Spinal cord (tissue), 10 donors: Measurements from ENCODE around the gene KANSL3. TPM values are rescaled to one million over a fixed set of nuclear protein-coding genes. Genes with fewer than 3 reads are reported as not detected.
"Not testable (repeated sequence)": the region's sequence is repeated elsewhere in the genome, so short reads cannot be mapped to it uniquely, and the experiment has no call there.

Experiments used
- DNase-seq, 6 donors: peaks; one replicate each; pipeline versions ENCODE4 v3.0.0 to v3.0.0-alpha.2; 2013 to 2015; ENCODE audit warnings: low spot score in 6 of 6, low read depth in 4 of 6
- H3K27ac ChIP-seq: one replicate; pipeline ENCODE4 v1.5.1; 2013; ENCODE audit warnings: low read depth, low read length, control low read depth
- H3K27me3 ChIP-seq: one replicate; pipeline ENCODE4 v1.6.1; 2013; ENCODE audit warnings: low read length; ENCODE audit not compliant: control insufficient read depth, insufficient read depth
- H3K36me3 ChIP-seq: one replicate; pipeline ENCODE4 v1.6.1; 2013; ENCODE audit warnings: low read length; ENCODE audit not compliant: control insufficient read depth, insufficient read depth
- H3K4me1 ChIP-seq: one replicate; pipeline ENCODE4 v1.6.1; 2013; ENCODE audit warnings: low read length; ENCODE audit not compliant: control insufficient read depth, insufficient read depth
- H3K4me3 ChIP-seq: one replicate; pipeline ENCODE4 v1.5.1; 2013; ENCODE audit warnings: low read depth, low read length, control low read depth
- H3K9me3 ChIP-seq: one replicate; pipeline ENCODE4 v1.6.1; 2013; ENCODE audit warnings: low read length; ENCODE audit not compliant: control insufficient read depth, insufficient read depth
- WGBS: methylation state at CpG from one replicate; pipeline ENCODE4 v1.1.5; 2013; ENCODE audit warnings: missing lambda C conversion rate; ENCODE audit not compliant: insufficient coverage; 5-methylcytosine and 5-hydroxymethylcytosine counted together
- polyA plus RNA-seq, 2 donors: library from polyadenylated mRNA; unstranded; fragments of 120-200 nt; gene quantifications; one replicate each; pipeline ENCODE4 v1.2.1, GENCODE V29; 2013; ENCODE audit not compliant: insufficient read length in 2 of 2
- total RNA-seq, 2 donors: library from RNA; depleted of rRNA in 1 of 2; stranded (reverse); fragments of 120-200 nt in 1 of 2; fragments of >200 nt in 1 of 2; gene quantifications; one replicate each; pipeline versions ENCODE4 v1.2.3 to v1.2.4, GENCODE V29; 2013 to 2014
- donor health status: healthy.

Gene KANSL3
- total and polyA plus RNA-seq, 4 donors = 31.2 to 44.4 (median 39.5) TPM

- Histone ChIP-seq H3K27ac (no peak overlapping the region), H3K4me3 (no peak overlapping the region), H3K9me3 (no peaks in the 10 kb centered on the region), H3K36me3 (no peaks in the 10 kb centered on the region), H3K27me3 (no peaks in the 10 kb centered on the region), H3K4me1 (no peaks in the 10 kb centered on the region)
- peak in 1 of 6 donors; percentile 11 for DNase-seq
Measured at GRCh38 chr2:96656540-96656939, 18.4 kb upstream of the KANSL3 start.

GRCh38 chr2:96655526-96655925 is 17.4 kb upstream of the KANSL3 start:
- Histone ChIP-seq H3K36me3 (no peaks in the 10 kb centered on the region), H3K27ac (no peak overlapping the region), H3K4me3 (no peak overlapping the region), H3K9me3 (no peaks in the 10 kb centered on the region), H3K27me3 (no peaks in the 10 kb centered on the region), H3K4me1 (no peaks in the 10 kb centered on the region)
- no peak for DNase-seq
- WGBS = 95% methylated on average over 5 of the region's 6 CpGs

- H3K4me1 ChIP-seq, H3K9me3 ChIP-seq, H3K27ac ChIP-seq, H3K4me3 ChIP-seq, H3K36me3 ChIP-seq, H3K27me3 ChIP-seq, DNase-seq: not testable (repeated sequence)
- WGBS = no CpG with 5 or more reads among the region's 7 CpGs
Measured at GRCh38 chr2:96654791-96655190, 16.7 kb upstream of the KANSL3 start.

- H3K27me3 ChIP-seq = no peaks in the 10 kb centered on the region
- H3K36me3 ChIP-seq = no peaks in the 10 kb centered on the region
- WGBS = 91% methylated on average over 8 of the region's 8 CpGs
- no peak for DNase-seq
- H3K4me3 ChIP-seq = no peak overlapping the region
- H3K9me3 ChIP-seq = no peaks in the 10 kb centered on the region
- no peak overlapping the region for H3K27ac ChIP-seq
- no peaks in the 10 kb centered on the region for H3K4me1 ChIP-seq
Measured at GRCh38 chr2:96651793-96652192, 13.7 kb upstream of the KANSL3 start.

GRCh38 chr2:96649342-96649741 is 11.2 kb upstream of the KANSL3 start:
- no peaks in the 10 kb centered on the region for H3K9me3 ChIP-seq
- no peak overlapping the region for H3K27ac ChIP-seq
- H3K36me3 ChIP-seq = no peaks in the 10 kb centered on the region
- H3K4me1 ChIP-seq = no peaks in the 10 kb centered on the region
- H3K4me3 ChIP-seq = no peak overlapping the region
- H3K27me3 ChIP-seq = no peaks in the 10 kb centered on the region
- 71% methylated on average over 1 of the region's 1 CpG for WGBS
- no peak for DNase-seq

- Histone ChIP-seq H3K27ac (no peak overlapping the region), H3K36me3 (no peaks in the 10 kb centered on the region), H3K27me3 (no peaks in the 10 kb centered on the region), H3K4me1 (no peaks in the 10 kb centered on the region), H3K4me3 (no peak overlapping the region), H3K9me3 (no peaks in the 10 kb centered on the region)
- DNase-seq = peak in 1 of 6 donors; percentile 15
- WGBS = 78% methylated on average over 7 of the region's 7 CpGs
Measured at GRCh38 chr2:96648306-96648930, 10.3 kb upstream of the KANSL3 start.

GRCh38 chr2:96647681-96648080 is 9.6 kb upstream of the KANSL3 start:
- no peak overlapping the region for H3K27ac ChIP-seq
- H3K9me3 ChIP-seq = no peaks in the 10 kb centered on the region
- DNase-seq = no peak
- WGBS = 90% methylated on average over 4 of the region's 6 CpGs
- no peak overlapping the region for H3K4me3 ChIP-seq
- H3K4me1 ChIP-seq = no peaks in the 10 kb centered on the region
- H3K36me3 ChIP-seq = no peaks in the 10 kb centered on the region
- no peaks in the 10 kb centered on the region for H3K27me3 ChIP-seq

- Histone ChIP-seq H3K4me3 (peak within 1 kb of the TSS; percentile 38), H3K36me3 (no peaks in the 10 kb centered on the region), H3K27ac (peak within 1 kb of the TSS; percentile 58), H3K27me3 (no peaks in the 10 kb centered on the region), H3K9me3 (no peaks in the 10 kb centered on the region), H3K4me1 (peaks cover 7% of the 10 kb centered on the region)
- DNase-seq = peak; percentile 44 to 95 (median 64)
- 0% methylated on average over 2 of the region's 10 CpGs for WGBS
Measured at GRCh38 chr2:96642564-96643360, 4.7 kb upstream of the KANSL3 start, which contains the start of gene FER1L5. TSS of gene FER1L5 (plus strand) at chr2:96642764. CDS start at chr2:96642837, 73 bp downstream.

GRCh38 chr2:96637385-96638143 is 548 bp downstream of the KANSL3 start:
- H3K4me1 ChIP-seq = peaks cover 16% of the 10 kb centered on the region
- WGBS = 0% methylated on average over 37 of the region's 50 CpGs
- H3K36me3 ChIP-seq = peaks cover 14% of the 10 kb centered on the region
- peak in 4 of 6 donors; percentile 17 to 78 (median 38) for DNase-seq
- H3K27me3 ChIP-seq = no peaks in the 10 kb centered on the region
- H3K27ac ChIP-seq = peak overlapping the region; percentile 71
- no peaks in the 10 kb centered on the region for H3K9me3 ChIP-seq
- H3K4me3 ChIP-seq = peak overlapping the region; percentile 87
